ENCODE results near the gene TFPT. TPM values are rescaled to one million over a fixed set of nuclear protein-coding genes. Genes with fewer than 3 reads are reported as not detected.

Gene TFPT
- total RNA-seq, 2 donors from 2014 or later = 30.7 to 52.0 TPM

DNA sequence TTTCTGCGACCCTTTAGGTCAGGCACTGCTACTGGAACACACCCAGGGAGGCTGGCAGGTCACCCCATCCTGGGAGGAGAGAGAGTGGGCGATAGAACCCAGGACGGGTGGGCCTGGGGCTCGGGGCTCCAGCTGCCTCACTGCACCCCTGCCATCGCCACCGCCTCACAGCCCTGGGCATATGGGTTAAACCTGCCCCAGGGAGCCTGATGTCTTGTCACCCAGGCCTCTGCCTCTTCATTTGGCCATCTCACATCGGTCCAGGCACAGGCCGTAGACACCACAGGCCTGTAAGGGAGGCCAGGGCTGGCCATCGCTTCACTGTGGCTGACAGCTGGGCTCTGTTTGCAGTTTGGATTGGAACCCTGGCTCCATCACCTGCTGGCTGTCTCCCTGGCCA lies 10.3 kb upstream of the TFPT start:
- no peak overlapping the region for H3K27ac ChIP-seq
- no peak for DNase-seq (ENCODE audit: low spot score)
- TF ChIP-seq POLR2AphosphoS5 (IDR thresholded peaks at IDR 0.05) (no peak), CTCF (IDR thresholded peaks at IDR 0.05) (no peak), POLR2A (IDR thresholded peaks at IDR 0.05) (no peak)
- intact Hi-C loops (cut with DNase I) = no loop called here
- no peaks in the 10 kb centered on the region for H3K9me3 ChIP-seq
- peaks cover 28 to 30% of the 10 kb centered on the region in 2 donors for H3K36me3 ChIP-seq
- H3K27me3 ChIP-seq (replicated peaks; ENCODE audit: insufficient read depth) = no peaks in the 10 kb centered on the region
- H3K4me3 ChIP-seq = no peak overlapping the region
- 91% methylated on average over 9 of the region's 9 CpGs for WGBS
- no peaks in the 10 kb centered on the region for H3K4me1 ChIP-seq (replicated peaks)

GRCh38 chr19:54124393-54124792 lies 8.9 kb upstream of the TFPT start:
- Histone ChIP-seq H3K9me3 (no peaks in the 10 kb centered on the region), H3K36me3 (peaks cover 25 to 28% of the 10 kb centered on the region in 2 donors), H3K27ac (no peak overlapping the region), H3K4me3 (no peak overlapping the region), H3K4me1 (replicated peaks) (no peaks in the 10 kb centered on the region), H3K27me3 (replicated peaks; ENCODE audit: insufficient read depth) (no peaks in the 10 kb centered on the region)
- TF ChIP-seq POLR2AphosphoS5 (IDR thresholded peaks at IDR 0.05) (no peak), CTCF (IDR thresholded peaks at IDR 0.05) (no peak), POLR2A (IDR thresholded peaks at IDR 0.05) (no peak)
- no peak for DNase-seq (ENCODE audit: low spot score)
- 90% methylated on average over 19 of the region's 19 CpGs for WGBS
- intact Hi-C loops (cut with DNase I) = no loop called here

DNA sequence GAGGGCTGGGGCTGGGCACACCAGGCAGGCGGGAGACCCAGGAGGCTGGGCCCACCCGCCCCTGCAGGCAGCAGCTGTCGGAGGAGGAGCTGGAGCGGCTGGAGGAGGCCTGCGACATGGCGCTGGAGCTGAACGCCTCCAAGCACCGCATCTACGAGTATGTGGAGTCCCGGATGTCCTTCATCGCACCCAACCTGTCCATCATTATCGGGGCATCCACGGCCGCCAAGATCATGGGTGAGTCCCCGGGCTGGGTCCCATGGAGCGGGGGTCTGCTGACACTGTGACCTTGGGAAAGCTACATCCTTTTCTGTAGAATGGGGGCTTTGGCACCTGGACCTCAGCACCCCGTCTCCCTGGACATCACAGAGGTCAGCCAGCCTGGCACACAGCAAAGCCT lies 8.2 kb upstream of the TFPT start:
- DNase-seq (ENCODE audit: low spot score) = no peak
- intact Hi-C loops (cut with DNase I) = no loop called here
- WGBS = 96% methylated on average over 16 of the region's 17 CpGs
- no peak overlapping the region for H3K27ac ChIP-seq
- no peaks in the 10 kb centered on the region for H3K9me3 ChIP-seq
- peaks cover 22 to 28% of the 10 kb centered on the region in 2 donors for H3K36me3 ChIP-seq
- H3K27me3 ChIP-seq (replicated peaks; ENCODE audit: insufficient read depth) = no peaks in the 10 kb centered on the region
- H3K4me1 ChIP-seq (replicated peaks) = no peaks in the 10 kb centered on the region
- TF ChIP-seq POLR2AphosphoS5 (IDR thresholded peaks at IDR 0.05) (no peak), CTCF (IDR thresholded peaks at IDR 0.05) (no peak), POLR2A (IDR thresholded peaks at IDR 0.05) (no peak)
- no peak overlapping the region for H3K4me3 ChIP-seq

DNA sequence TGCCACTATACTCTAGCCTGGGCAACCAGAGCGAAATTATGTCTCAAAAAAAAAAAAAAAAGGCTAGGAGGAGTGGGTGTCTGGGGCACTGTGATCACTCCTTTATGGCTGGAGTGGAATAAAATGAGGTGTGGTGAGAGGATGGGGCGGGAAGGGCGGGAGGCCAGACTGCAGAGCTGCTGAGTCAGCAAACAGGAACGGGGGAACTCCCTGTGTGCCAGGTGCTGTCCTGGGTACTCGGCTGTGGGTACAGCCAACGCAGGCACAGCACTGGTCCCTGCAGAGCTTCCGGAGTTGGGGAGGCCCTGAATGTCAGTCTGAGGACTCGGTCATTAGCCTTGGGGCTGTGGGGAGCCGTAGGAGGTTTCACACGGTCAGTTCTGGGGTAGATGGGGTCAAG lies 5.8 kb upstream of the TFPT start:
- Histone ChIP-seq H3K27ac (no peak overlapping the region), H3K27me3 (replicated peaks; ENCODE audit: insufficient read depth) (no peaks in the 10 kb centered on the region), H3K4me1 (replicated peaks) (peaks cover 7% of the 10 kb centered on the region), H3K4me3 (no peak overlapping the region), H3K36me3 (peaks cover 14 to 23% of the 10 kb centered on the region in 2 donors), H3K9me3 (no peaks in the 10 kb centered on the region)
- DNase-seq (ENCODE audit: low spot score) = no peak
- 90% methylated on average over 10 of the region's 10 CpGs for WGBS
- no peak for TF ChIP-seq POLR2AphosphoS5 (IDR thresholded peaks at IDR 0.05)
- no peak for TF ChIP-seq POLR2A (IDR thresholded peaks at IDR 0.05)
- TF ChIP-seq CTCF (IDR thresholded peaks at IDR 0.05) = no peak
- intact Hi-C loops (cut with DNase I) = no loop called here

- Histone ChIP-seq H3K36me3 (peaks cover 0 to 3% of the 10 kb centered on the region in 2 donors), H3K4me3 (peak overlapping the region; percentile 85 to 90), H3K9me3 (no peaks in the 10 kb centered on the region), H3K27me3 (replicated peaks; ENCODE audit: insufficient read depth) (no peaks in the 10 kb centered on the region), H3K4me1 (replicated peaks) (peaks cover 16% of the 10 kb centered on the region), H3K27ac (peak overlapping the region; percentile 90 to 92)
- DNase-seq (ENCODE audit: low spot score) = peak; percentile 33
- TF ChIP-seq POLR2AphosphoS5 (IDR thresholded peaks at IDR 0.05) (peak; percentile 12), CTCF (IDR thresholded peaks at IDR 0.05) (no peak), POLR2A (IDR thresholded peaks at IDR 0.05) (peak; percentile 22)
- WGBS = 31% methylated on average over 25 of the region's 28 CpGs
- intact Hi-C loops (cut with DNase I) = no loop called here
These were observed 933 bp downstream of the TFPT start for GRCh38 chr19:54114340-54115108.
